ENCODE data around the gene GYPA. TPM values are rescaled to one million over a fixed set of nuclear protein-coding genes. Genes with fewer than 3 reads are reported as not detected.
"Not testable (repeated sequence)": the region's sequence is repeated elsewhere in the genome, so short reads cannot be mapped to it uniquely, and the experiment has no call there.

The GYPA gene
- total RNA-seq, 2 donors from 2014 or later = not detected

- Histone ChIP-seq H3K36me3 (no peaks in the 10 kb centered on the region), H3K4me1 (no peaks in the 10 kb centered on the region), H3K27me3 (no peaks in the 10 kb centered on the region), H3K9me3 (no peaks in the 10 kb centered on the region), H3K27ac (no peak overlapping the region), H3K4me3 (no peak overlapping the region)
- DNase-seq (ENCODE audit: low spot score) = no peak
- no peak for TF ChIP-seq CTCF (IDR thresholded peaks at IDR 0.05)
These were observed 49.8 kb downstream of the GYPA start for GRCh38 chr4:144090744-144091143.

GRCh38 chr4:144082053-144082452 lies 58.5 kb downstream of the GYPA start:
- H3K4me3 ChIP-seq; DNase-seq (ENCODE audit: low spot score); H3K36me3 ChIP-seq; H3K27ac ChIP-seq; H3K27me3 ChIP-seq; H3K9me3 ChIP-seq; H3K4me1 ChIP-seq: not testable (repeated sequence)

- H3K27me3 ChIP-seq; H3K4me3 ChIP-seq; H3K4me1 ChIP-seq; DNase-seq (ENCODE audit: low spot score); H3K9me3 ChIP-seq; H3K27ac ChIP-seq; H3K36me3 ChIP-seq: not testable (repeated sequence)
These were observed 60.4 kb downstream of the GYPA start for GRCh38 chr4:144080135-144080534.

GRCh38 chr4:144078746-144079145 lies 61.8 kb downstream of the GYPA start:
- not testable (repeated sequence) for H3K4me1 ChIP-seq; H3K36me3 ChIP-seq; H3K27ac ChIP-seq; DNase-seq (ENCODE audit: low spot score); H3K27me3 ChIP-seq; H3K4me3 ChIP-seq; H3K9me3 ChIP-seq

GRCh38 chr4:144061556-144061955 lies 79.0 kb downstream of the GYPA start:
- not testable (repeated sequence) for H3K4me1 ChIP-seq
- peaks cover 0 to 13% of the 10 kb centered on the region in 2 donors for H3K9me3 ChIP-seq

GRCh38 chr4:144060234-144060859 lies 80.2 kb downstream of the GYPA start:
- H3K4me1 ChIP-seq; H3K27me3 ChIP-seq; H3K27ac ChIP-seq; H3K36me3 ChIP-seq; DNase-seq (ENCODE audit: low spot score); H3K4me3 ChIP-seq: not testable (repeated sequence)
- H3K9me3 ChIP-seq = peaks cover 0 to 13% of the 10 kb centered on the region in 2 donors

More at GRCh38 chr4:144061556-144061955, 79.0 kb downstream of the GYPA start:
- DNase-seq (ENCODE audit: low spot score); H3K4me3 ChIP-seq; H3K36me3 ChIP-seq; H3K27me3 ChIP-seq; H3K27ac ChIP-seq: not testable (repeated sequence)

Other genes starting within 250 kb of the GYPA start
- 1 to 10 TPM in 1 of 2 donors, under 1 TPM in 1; 0.44 to 1.5 TPM for gene GYPE, start 235.2 kb downstream of the GYPA start, total RNA-seq
- not detected for gene GYPB, start 121.3 kb downstream of the GYPA start, total RNA-seq